Measurements from ENCODE around the gene HIBCH.
A peak's percentile ranks its signal among the peaks of the same experiment; 100 is the strongest.
"Not testable (repeated sequence)": the region's sequence is repeated elsewhere in the genome, so short reads cannot be mapped to it uniquely, and the experiment has no call there.

The HIBCH gene

GRCh38 chr2:190254063-190254850, 65.4 kb downstream of the HIBCH start:
- no peak for TF ChIP-seq CTCF (conservative IDR thresholded peaks at IDR 0.05)
- no peak for TF ChIP-seq ZFX (IDR thresholded peaks at IDR 0.05)
- H3K27ac ChIP-seq, result no peak overlapping the region

- no peak overlapping the region for H3K27ac ChIP-seq
- TF ChIP-seq CTCF (conservative IDR thresholded peaks at IDR 0.05), result no peak
- TF ChIP-seq ZFX (IDR thresholded peaks at IDR 0.05), result no peak
Measured at GRCh38 chr2:190250421-190250820, 69.2 kb downstream of the HIBCH start.

- H3K27ac ChIP-seq, result no peak overlapping the region; the same call in 1 of the 2 replicates
- no peak for TF ChIP-seq CTCF (conservative IDR thresholded peaks at IDR 0.05)
- no peak for TF ChIP-seq ZFX (IDR thresholded peaks at IDR 0.05)
Measured at GRCh38 chr2:190235551-190236075, 84.0 kb downstream of the HIBCH start.

GRCh38 chr2:190235101-190235500, 84.5 kb downstream of the HIBCH start:
- H3K27ac ChIP-seq, result peak overlapping the region; percentile 61; the same call in 1 of the 2 replicates
- no peak for TF ChIP-seq CTCF (conservative IDR thresholded peaks at IDR 0.05)
- no peak for TF ChIP-seq ZFX (IDR thresholded peaks at IDR 0.05)

GRCh38 chr2:190223989-190224388, 95.6 kb downstream of the HIBCH start:
- not testable (repeated sequence) for H3K27ac ChIP-seq

GRCh38 chr2:190222745-190223144, 96.9 kb downstream of the HIBCH start:
- H3K27ac ChIP-seq, result not testable (repeated sequence)

GRCh38 chr2:190221429-190221828, 98.2 kb downstream of the HIBCH start:
- no peak for TF ChIP-seq ZFX (IDR thresholded peaks at IDR 0.05)
- no peak for TF ChIP-seq CTCF (conservative IDR thresholded peaks at IDR 0.05)
- no peak overlapping the region for H3K27ac ChIP-seq

GRCh38 chr2:190219186-190219585, 100.4 kb downstream of the HIBCH start:
- no peak for TF ChIP-seq CTCF (conservative IDR thresholded peaks at IDR 0.05)
- no peak for TF ChIP-seq ZFX (IDR thresholded peaks at IDR 0.05)
- H3K27ac ChIP-seq, result no peak overlapping the region
